CD4-positive, alpha-beta memory T cell (primary cell): ENCODE results near the gene COL4A5. TPM values are rescaled to one million over a fixed set of nuclear protein-coding genes. Genes with fewer than 3 reads are reported as not detected.

Source experiments
- CTCF ChIA-PET: fragments of 350-600 bp; sonication (Branson Sonifier 250); formaldehyde crosslinking; loops from one replicate; lab custom pipeline; 2021; ENCODE audit warnings: inconsistent platforms; ENCODE audit not compliant: partially characterized antibody; lab: Charles Lee
- POLR2A ChIA-PET: fragments of 350-600 bp; sonication (Branson Sonifier 250); formaldehyde crosslinking; loops from one replicate; lab custom pipeline; 2021; ENCODE audit not compliant: partially characterized antibody; lab: Charles Lee
- DNase-seq, 5 donors: peaks; one replicate each; pipeline versions ENCODE4 v3.0.0 to v3.0.0-alpha.2; 2020 to 2022; ENCODE audit warnings: mixed read lengths in 1 of 5
- H3K27ac ChIP-seq: one replicate; pipeline ENCODE4 v1.7.0; 2013; ENCODE audit warnings: low read depth, low read length
- H3K27me3 ChIP-seq: 2 replicates; pipeline ENCODE4 v1.7.0; 2013; ENCODE audit warnings: mild to moderate bottlenecking, low read length, moderate library complexity; ENCODE audit not compliant: insufficient read depth
- H3K36me3 ChIP-seq: 2 replicates; pipeline ENCODE4 v1.7.0; 2013; ENCODE audit warnings: mild to moderate bottlenecking, low read length, moderate library complexity; ENCODE audit not compliant: insufficient read depth
- H3K4me1 ChIP-seq: 2 replicates; pipeline ENCODE4 v1.7.0; 2013; ENCODE audit warnings: mild to moderate bottlenecking, low read length, moderate library complexity; ENCODE audit not compliant: insufficient read depth
- H3K4me3 ChIP-seq, 2 donors: one replicate each; pipeline ENCODE4 v1.7.0; 2013; ENCODE audit warnings: low read length in 2 of 2, mild to moderate bottlenecking in 1 of 2
- H3K9me3 ChIP-seq, 2 donors: one replicate each; pipeline ENCODE4 v1.7.0; 2013; ENCODE audit warnings: low read length in 2 of 2, control low read depth in 1 of 2; ENCODE audit not compliant: control insufficient read depth in 1 of 2
- H3K27ac Mint-ChIP-seq, 7 donors: one replicate each; pipeline ENCODE4 v1.8.0; 2020 to 2021; ENCODE audit warnings: mixed read lengths in 7 of 7, mild to moderate bottlenecking in 6 of 7, inconsistent platforms in 3 of 7, moderate library complexity in 3 of 7
- H3K27me3 Mint-ChIP-seq, 2 donors: one replicate each; pipeline ENCODE4 v1.8.0; 2020 to 2021; ENCODE audit warnings: mixed read lengths in 2 of 2
- H3K36me3 Mint-ChIP-seq, 2 donors: one replicate each; pipeline ENCODE4 v1.8.0; 2020 to 2021; ENCODE audit warnings: mixed read lengths in 2 of 2, inconsistent platforms in 1 of 2, mild to moderate bottlenecking in 1 of 2
- H3K4me1 Mint-ChIP-seq, 4 donors: one replicate each; pipeline ENCODE4 v1.8.0; 2020 to 2021; ENCODE audit warnings: mixed read lengths in 4 of 4, mild to moderate bottlenecking in 1 of 4
- H3K4me3 Mint-ChIP-seq, 8 donors: one replicate each; pipeline ENCODE4 v1.8.0; 2020 to 2021; ENCODE audit warnings: mixed read lengths in 8 of 8, mild to moderate bottlenecking in 7 of 8, moderate library complexity in 6 of 8, inconsistent platforms in 3 of 8
- H3K9me3 Mint-ChIP-seq, 8 donors: one replicate each; pipeline ENCODE4 v1.8.0; 2020 to 2021; ENCODE audit warnings: mixed read lengths in 8 of 8, mild to moderate bottlenecking in 5 of 8, inconsistent platforms in 3 of 8, moderate library complexity in 1 of 8
- intact Hi-C: fragments of 100-400 bp; cut with micrococcal nuclease; formaldehyde crosslinking; loops from one replicate; pipeline ENCODE4 v1.15.1; 2023
- polyA plus RNA-seq, 2 donors: library from polyadenylated mRNA; unstranded; fragments of 300-500 nt; fragmentation: Illumina TruSeq; gene quantifications; one replicate each; pipeline ENCODE4 v1.2.3, GENCODE V29; 2021
- total RNA-seq, 2 experiments: library from RNA; stranded (reverse); gene quantifications; one replicate each; pipeline ENCODE4 v1.2.3, GENCODE V29; 2021

The COL4A5 gene
- total and polyA plus RNA-seq, 4 experiments from 2014 or later, result not detected

GRCh38 chrX:108437349-108438109, 2.1 kb upstream of the COL4A5 start:
- peaks cover 5 to 18% of the 10 kb centered on the region in 2 donors for H3K27me3 Mint-ChIP-seq

DNA sequence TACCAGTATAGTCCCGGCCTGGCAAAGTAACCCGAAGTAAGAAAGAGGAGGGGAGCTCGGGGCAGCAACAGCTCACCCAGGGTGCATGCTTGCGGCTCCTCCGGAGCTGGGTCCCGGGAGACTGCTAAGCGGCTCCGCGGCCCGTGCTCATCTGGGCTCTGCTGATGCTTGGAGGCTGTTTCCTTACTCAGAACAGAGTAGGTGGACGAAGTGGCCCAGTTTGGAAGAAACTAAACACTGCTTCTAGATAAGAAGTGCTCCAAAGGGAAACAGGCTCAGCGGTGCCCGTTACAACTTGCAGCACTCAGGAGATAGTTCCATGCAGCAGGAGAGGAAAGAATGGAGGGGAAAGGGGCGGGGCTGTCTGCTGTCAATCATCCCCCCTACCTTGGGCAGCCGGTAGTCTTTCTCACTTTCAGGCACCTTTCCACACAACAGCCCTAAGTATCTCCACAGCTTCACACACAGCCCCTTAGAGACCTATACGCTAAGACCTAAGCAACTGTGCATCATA, 1.5 kb upstream of the COL4A5 start, which contains the start of gene COL4A6:
Gene COL4A6, minus strand, starts transcription at position 313 of the 514 bp plus-strand sequence. Its CDS starts 226 bp downstream, at position 87.
- H3K36me3 ChIP-seq, result no peaks in the 10 kb centered on the region
- no peaks in the 10 kb centered on the region for H3K36me3 Mint-ChIP-seq
- H3K4me3 Mint-ChIP-seq, result peak within 1 kb of the TSS in 7 of 8 donors; percentile 29 to 79 (median 69)
- H3K9me3 Mint-ChIP-seq, result no peaks in the 10 kb centered on the region
- no peak within 1 kb of the TSS for H3K4me3 ChIP-seq
- intact Hi-C loops, result no loop called here
- CTCF ChIA-PET, result no interaction called here
- no peak within 1 kb of the TSS for H3K27ac ChIP-seq
- H3K27ac Mint-ChIP-seq, result no peak within 1 kb of the TSS
- H3K4me1 ChIP-seq, result no peaks in the 10 kb centered on the region
- H3K9me3 ChIP-seq, result no peaks in the 10 kb centered on the region
- H3K4me1 Mint-ChIP-seq, result peaks cover 0 to 14% (median 4%) of the 10 kb centered on the region in 4 donors
- no peaks in the 10 kb centered on the region for H3K27me3 ChIP-seq
- DNase-seq, result no peak
- peaks cover 7 to 18% of the 10 kb centered on the region in 2 donors for H3K27me3 Mint-ChIP-seq
- POLR2A ChIA-PET, result no interaction called here

More at GRCh38 chrX:108437349-108438109, 2.1 kb upstream of the COL4A5 start:
- Histone ChIP-seq H3K36me3 (no peaks in the 10 kb centered on the region), H3K9me3 (no peaks in the 10 kb centered on the region), H3K4me3 (no peak overlapping the region), H3K4me1 (no peaks in the 10 kb centered on the region), H3K27me3 (no peaks in the 10 kb centered on the region), H3K27ac (no peak overlapping the region)
- H3K4me3 Mint-ChIP-seq, result peak overlapping the region in 1 of 8 donors; percentile 11
- DNase-seq, result no peak
- no peaks in the 10 kb centered on the region for H3K9me3 Mint-ChIP-seq
- intact Hi-C loops, result no loop called here
- ChIA-PET CTCF (no interaction called here), POLR2A (no interaction called here)
- H3K36me3 Mint-ChIP-seq, result no peaks in the 10 kb centered on the region
- H3K4me1 Mint-ChIP-seq, result peaks cover 0 to 14% (median 4%) of the 10 kb centered on the region in 4 donors
- H3K27ac Mint-ChIP-seq, result no peak overlapping the region

DNA sequence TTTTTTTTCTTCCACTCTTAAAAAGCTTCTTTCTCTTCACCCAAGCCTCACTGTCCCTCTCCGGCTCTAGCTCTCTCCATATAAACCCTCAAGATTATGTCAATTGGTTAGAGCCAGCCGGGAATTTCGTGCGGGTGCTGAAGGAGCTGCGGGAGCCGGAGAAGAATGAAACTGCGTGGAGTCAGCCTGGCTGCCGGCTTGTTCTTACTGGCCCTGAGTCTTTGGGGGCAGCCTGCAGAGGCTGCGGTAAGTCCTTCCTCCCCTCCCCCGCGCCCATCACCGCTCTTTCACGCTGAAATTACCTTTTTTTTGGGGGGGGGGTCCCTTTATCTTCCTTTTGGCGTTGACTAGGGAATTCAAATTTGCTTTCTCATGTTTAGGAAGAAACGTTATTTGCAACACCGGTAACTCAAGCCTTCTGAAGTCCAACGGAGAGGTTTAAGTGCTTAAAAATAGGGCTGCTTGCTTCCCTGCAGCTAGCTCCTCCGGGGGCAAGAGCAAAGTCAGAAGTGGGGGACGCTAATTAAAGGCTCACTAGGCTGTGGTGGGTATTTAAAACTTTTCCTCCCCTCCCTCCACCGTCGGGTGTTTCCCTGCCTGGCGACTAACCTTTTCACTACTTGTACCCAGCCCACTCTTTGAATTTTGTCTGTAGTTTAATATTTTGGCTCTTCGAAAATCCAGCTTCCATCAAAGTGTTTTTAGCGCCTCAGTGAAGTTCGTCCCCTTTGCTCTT, 491 bp downstream of the COL4A5 start:
- intact Hi-C loops, result no loop called here
- Mint-ChIP-seq H3K27me3 (peaks cover 8 to 18% of the 10 kb centered on the region in 2 donors), H3K4me3 (peak overlapping the region; percentile 49 to 79 (median 69)), H3K27ac (no peak overlapping the region), H3K9me3 (peaks cover 0 to 1% (median 0%) of the 10 kb centered on the region in 8 donors), H3K36me3 (no peaks in the 10 kb centered on the region), H3K4me1 (peaks cover 0 to 14% (median 4%) of the 10 kb centered on the region in 4 donors)
- no peak overlapping the region for H3K4me3 ChIP-seq
- ChIA-PET POLR2A (no interaction called here), CTCF (no interaction called here)
- H3K27me3 ChIP-seq, result no peaks in the 10 kb centered on the region
- no peak overlapping the region for H3K27ac ChIP-seq
- DNase-seq, result no peak
- no peaks in the 10 kb centered on the region for H3K4me1 ChIP-seq
- no peaks in the 10 kb centered on the region for H3K9me3 ChIP-seq
- H3K36me3 ChIP-seq, result no peaks in the 10 kb centered on the region

- intact Hi-C loops, result no loop called here
- H3K36me3 Mint-ChIP-seq, result no peaks in the 10 kb centered on the region
- H3K27me3 Mint-ChIP-seq, result peaks cover 8 to 14% of the 10 kb centered on the region in 2 donors
- no peak overlapping the region for H3K27ac Mint-ChIP-seq
- H3K4me3 ChIP-seq, result no peak overlapping the region
- peaks cover 0 to 2% (median 0%) of the 10 kb centered on the region in 8 donors for H3K9me3 Mint-ChIP-seq
- CTCF ChIA-PET, result no interaction called here
- DNase-seq, result no peak
- H3K27me3 ChIP-seq, result no peaks in the 10 kb centered on the region
- H3K4me1 Mint-ChIP-seq, result peaks cover 0 to 7% (median 4%) of the 10 kb centered on the region in 4 donors
- POLR2A ChIA-PET, result no interaction called here
- H3K4me1 ChIP-seq, result no peaks in the 10 kb centered on the region
- H3K4me3 Mint-ChIP-seq, result no peak overlapping the region
- H3K27ac ChIP-seq, result no peak overlapping the region
- no peaks in the 10 kb centered on the region for H3K36me3 ChIP-seq
- H3K9me3 ChIP-seq, result no peaks in the 10 kb centered on the region
Observed at GRCh38 chrX:108442901-108443464, 3.3 kb downstream of the COL4A5 start.

DNA sequence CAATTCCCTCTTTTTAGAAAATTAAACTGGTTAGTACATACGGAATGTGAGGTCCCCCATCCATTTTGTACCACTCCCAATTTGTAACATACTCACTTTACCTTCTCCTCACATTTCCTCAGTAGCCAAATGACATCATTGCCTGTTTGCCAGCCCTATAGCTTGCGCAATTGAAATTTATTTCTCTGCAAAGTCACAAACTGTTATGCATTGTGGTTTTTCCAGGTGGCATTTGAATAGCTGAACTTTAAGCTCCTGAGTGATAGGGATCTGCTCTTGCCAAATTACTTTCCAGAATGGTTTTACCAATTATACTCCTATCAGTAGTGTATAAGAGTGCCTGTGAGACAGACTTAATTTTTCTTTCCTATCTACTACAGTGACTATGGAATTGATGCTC, 7.7 kb downstream of the COL4A5 start:
- no peak for DNase-seq
- no peaks in the 10 kb centered on the region for H3K4me1 ChIP-seq
- POLR2A ChIA-PET, result no interaction called here
- H3K36me3 ChIP-seq, result no peaks in the 10 kb centered on the region
- H3K27me3 Mint-ChIP-seq, result peaks cover 0 to 3% of the 10 kb centered on the region in 2 donors
- no peak overlapping the region for H3K4me3 ChIP-seq
- H3K9me3 ChIP-seq, result no peaks in the 10 kb centered on the region
- no peak overlapping the region for H3K27ac ChIP-seq
- intact Hi-C loops, result no loop called here
- no peak overlapping the region for H3K27ac Mint-ChIP-seq
- no peak overlapping the region for H3K4me3 Mint-ChIP-seq
- CTCF ChIA-PET, result no interaction called here
- H3K36me3 Mint-ChIP-seq, result no peaks in the 10 kb centered on the region
- H3K9me3 Mint-ChIP-seq, result peaks cover 0 to 2% (median 0%) of the 10 kb centered on the region in 8 donors
- no peaks in the 10 kb centered on the region for H3K4me1 Mint-ChIP-seq
- H3K27me3 ChIP-seq, result no peaks in the 10 kb centered on the region

- H3K4me3 ChIP-seq, result no peak overlapping the region
- Mint-ChIP-seq H3K36me3 (no peaks in the 10 kb centered on the region), H3K4me1 (no peaks in the 10 kb centered on the region), H3K9me3 (no peaks in the 10 kb centered on the region), H3K27me3 (no peaks in the 10 kb centered on the region), H3K27ac (no peak overlapping the region), H3K4me3 (no peak overlapping the region)
- intact Hi-C loops, result no loop called here
- no peaks in the 10 kb centered on the region for H3K27me3 ChIP-seq
- no peak for DNase-seq
- ChIA-PET CTCF (no interaction called here), POLR2A (no interaction called here)
- no peaks in the 10 kb centered on the region for H3K36me3 ChIP-seq
- H3K9me3 ChIP-seq, result no peaks in the 10 kb centered on the region
- no peaks in the 10 kb centered on the region for H3K4me1 ChIP-seq
- no peak overlapping the region for H3K27ac ChIP-seq
Observed at GRCh38 chrX:108453841-108454240, 14.2 kb downstream of the COL4A5 start.

- intact Hi-C loops, result no loop called here
- CTCF ChIA-PET, result no interaction called here
- no peaks in the 10 kb centered on the region for H3K9me3 Mint-ChIP-seq
- no peaks in the 10 kb centered on the region for H3K36me3 ChIP-seq
- H3K36me3 Mint-ChIP-seq, result no peaks in the 10 kb centered on the region
- no peaks in the 10 kb centered on the region for H3K4me1 ChIP-seq
- H3K27ac Mint-ChIP-seq, result no peak overlapping the region
- no peaks in the 10 kb centered on the region for H3K27me3 Mint-ChIP-seq
- H3K27me3 ChIP-seq, result no peaks in the 10 kb centered on the region
- no peak overlapping the region for H3K27ac ChIP-seq
- H3K9me3 ChIP-seq, result no peaks in the 10 kb centered on the region
- H3K4me3 ChIP-seq, result no peak overlapping the region
- DNase-seq, result no peak
- no peaks in the 10 kb centered on the region for H3K4me1 Mint-ChIP-seq
- POLR2A ChIA-PET, result no interaction called here
- H3K4me3 Mint-ChIP-seq, result no peak overlapping the region
Observed at GRCh38 chrX:108456971-108457477, 17.4 kb downstream of the COL4A5 start.
